Neural progenitor cell (in vitro differentiated cells): ENCODE data around the gene ANXA6. TPM values are rescaled to one million over a fixed set of nuclear protein-coding genes. Genes with fewer than 3 reads are reported as not detected.

Source experiments
- DNase-seq: peaks from one replicate; pipeline ENCODE4 v3.0.0-alpha.2; 2016; ENCODE audit warnings: low spot score
- H2AFZ ChIP-seq: fragments of 200-600 bp; sonication (generic); replicated peaks from 2 replicates; pipeline ENCODE4 v1.6.1; 2016; ENCODE audit warnings: antibody characterized with exemption
- H3F3A ChIP-seq: fragments of 200-600 bp; sonication (generic); 2 replicates; pipeline ENCODE4 v1.6.1; 2016; ENCODE audit warnings: antibody characterized with exemption, low read depth
- H3K27ac ChIP-seq: fragments of 200-600 bp; sonication (generic); 2 replicates; pipeline ENCODE4 v1.5.1; 2016; ENCODE audit warnings: mild to moderate bottlenecking
- H3K27me3 ChIP-seq: fragments of 200-600 bp; sonication (generic); 2 replicates; pipeline ENCODE4 v1.6.1; 2016; ENCODE audit warnings: mild to moderate bottlenecking, moderate library complexity
- H3K36me3 ChIP-seq: fragments of 200-600 bp; sonication (generic); 2 replicates; pipeline ENCODE4 v1.5.1; 2016
- H3K4me1 ChIP-seq: fragments of 200-600 bp; sonication (generic); 2 replicates; pipeline ENCODE4 v1.6.1; 2016; ENCODE audit warnings: mixed run types
- H3K4me2 ChIP-seq: fragments of 200-600 bp; sonication (generic); 2 replicates; pipeline ENCODE4 v1.6.1; 2016
- H3K4me3 ChIP-seq: fragments of 200-600 bp; sonication (generic); 2 replicates; pipeline ENCODE4 v1.5.1; 2016
- H3K79me2 ChIP-seq: fragments of 200-600 bp; sonication (generic); 2 replicates; pipeline ENCODE4 v1.6.1; 2016; ENCODE audit warnings: low read depth
- H3K9ac ChIP-seq: fragments of 200-600 bp; sonication (generic); 2 replicates; pipeline ENCODE4 v1.6.1; 2016
- H3K9me3 ChIP-seq: fragments of 200-600 bp; sonication (generic); 2 replicates; pipeline ENCODE4 v1.5.1; 2016; ENCODE audit warnings: low read depth
- H4K20me1 ChIP-seq: fragments of 200-600 bp; sonication (generic); 2 replicates; pipeline ENCODE4 v1.6.1; 2016; ENCODE audit warnings: low read depth
- H3K27ac Mint-ChIP-seq: 3 replicates; pipeline ENCODE4 v1.8.0; 2021; ENCODE audit warnings: mixed read lengths
- H3K27me3 Mint-ChIP-seq: 2 replicates; pipeline ENCODE4 v1.8.0; 2022; ENCODE audit warnings: low read depth, mild to moderate bottlenecking, inconsistent platforms, moderate library complexity, mixed read lengths; ENCODE audit not compliant: insufficient read depth
- H3K36me3 Mint-ChIP-seq: 3 replicates; pipeline ENCODE4 v1.8.0; 2021; ENCODE audit warnings: mixed read lengths
- H3K4me1 Mint-ChIP-seq: 3 replicates; pipeline ENCODE4 v1.8.0; 2021; ENCODE audit warnings: mixed read lengths
- H3K4me3 Mint-ChIP-seq: 3 replicates; pipeline ENCODE4 v1.8.0; 2021; ENCODE audit warnings: mild to moderate bottlenecking, moderate library complexity, mixed read lengths
- H3K9me3 Mint-ChIP-seq: 3 replicates; pipeline ENCODE4 v1.8.0; 2020; ENCODE audit warnings: mixed read lengths
- CTCF ChIP-seq: fragments of 200-600 bp; sonication (generic); IDR thresholded peaks from 2 replicates; pipeline ENCODE4 v1.5.1; 2017; ENCODE audit warnings: antibody characterized with exemption, mild to moderate bottlenecking
- EZH2 ChIP-seq: fragments of 200-600 bp; sonication (generic); IDR thresholded peaks from 2 replicates; pipeline ENCODE4 v1.6.1; 2017; ENCODE audit warnings: antibody characterized with exemption, mild to moderate bottlenecking, moderate library complexity
- EZH2phosphoT487 ChIP-seq: fragments of 200-600 bp; sonication (generic); IDR thresholded peaks from 2 replicates; pipeline ENCODE4 v1.6.1; 2017; ENCODE audit warnings: antibody characterized with exemption
- total RNA-seq: library from RNA; depleted of rRNA; stranded (reverse); fragments of >200 nt; gene quantifications from 2 replicates; pipeline ENCODE4 v1.2.3, GENCODE V29; 2015; ENCODE audit warnings: low replicate concordance

The ANXA6 gene
- total RNA-seq, 1 donor from 2014 or later = 97.6 TPM

- H3K27me3 Mint-ChIP-seq = no peaks in the 10 kb centered on the region
- Histone ChIP-seq H3K4me3 (no peak overlapping the region), H3K27ac (no peak overlapping the region), H3K27me3 (no peaks in the 10 kb centered on the region), H3F3A (peaks cover 5% of the 10 kb centered on the region), H3K79me2 (no peaks in the 10 kb centered on the region), H3K4me1 (no peaks in the 10 kb centered on the region), H3K36me3 (peaks cover 4% of the 10 kb centered on the region), H3K9ac (no peak overlapping the region), H3K4me2 (no peak overlapping the region), H4K20me1 (peaks cover 4% of the 10 kb centered on the region), H3K9me3 (no peaks in the 10 kb centered on the region), H2AFZ (no peak overlapping the region)
- H3K9me3 Mint-ChIP-seq = no peaks in the 10 kb centered on the region
- peak; percentile 90 for DNase-seq
- no peak overlapping the region for H3K4me3 Mint-ChIP-seq
- TF ChIP-seq EZH2 = no peak
- TF ChIP-seq EZH2phosphoT487 = no peak
- peak; percentile 89 for TF ChIP-seq CTCF
- no peak overlapping the region for H3K27ac Mint-ChIP-seq
- H3K4me1 Mint-ChIP-seq = no peaks in the 10 kb centered on the region
- H3K36me3 Mint-ChIP-seq = peaks cover 18% of the 10 kb centered on the region
These were observed 106.3 kb downstream of the ANXA6 start for GRCh38 chr5:151051066-151051930.

Other genes with a start within 250 kb of the ANXA6 start
- 17.9 and 22.4 TPM in 2 replicates for gene GPX3, start 137.2 kb downstream of the ANXA6 start, total RNA-seq
- gene TNIP1, start 76.7 kb downstream of the ANXA6 start, total RNA-seq = 33.5 and 49.7 TPM in 2 replicates
- 0.03 and 0.07 TPM in 2 replicates for gene CCDC69, start 66.3 kb upstream of the ANXA6 start, total RNA-seq
- 19.4 TPM in 2 replicates for gene GM2A, start 95.4 kb upstream of the ANXA6 start, total RNA-seq
- gene SLC36A3, start 146.0 kb upstream of the ANXA6 start, total RNA-seq = not detected in 2 replicates
- not detected in 2 replicates for gene SLC36A2, start 189.8 kb upstream of the ANXA6 start, total RNA-seq